NCI-H446 treated with DMSO at 0.1 percent for 48 hours (cell line): Measurements from ENCODE around the gene DRAP1.
A peak's percentile ranks its signal among the peaks of the same experiment; 100 is the strongest.
"Not testable (repeated sequence)": the region's sequence is repeated elsewhere in the genome, so short reads cannot be mapped to it uniquely, and the experiment has no call there.

Experiments used
- DNase-seq: peaks from one replicate; lab custom pipeline; 2025; lab: John Stamatoyannopoulos, UW

Gene DRAP1

DNA sequence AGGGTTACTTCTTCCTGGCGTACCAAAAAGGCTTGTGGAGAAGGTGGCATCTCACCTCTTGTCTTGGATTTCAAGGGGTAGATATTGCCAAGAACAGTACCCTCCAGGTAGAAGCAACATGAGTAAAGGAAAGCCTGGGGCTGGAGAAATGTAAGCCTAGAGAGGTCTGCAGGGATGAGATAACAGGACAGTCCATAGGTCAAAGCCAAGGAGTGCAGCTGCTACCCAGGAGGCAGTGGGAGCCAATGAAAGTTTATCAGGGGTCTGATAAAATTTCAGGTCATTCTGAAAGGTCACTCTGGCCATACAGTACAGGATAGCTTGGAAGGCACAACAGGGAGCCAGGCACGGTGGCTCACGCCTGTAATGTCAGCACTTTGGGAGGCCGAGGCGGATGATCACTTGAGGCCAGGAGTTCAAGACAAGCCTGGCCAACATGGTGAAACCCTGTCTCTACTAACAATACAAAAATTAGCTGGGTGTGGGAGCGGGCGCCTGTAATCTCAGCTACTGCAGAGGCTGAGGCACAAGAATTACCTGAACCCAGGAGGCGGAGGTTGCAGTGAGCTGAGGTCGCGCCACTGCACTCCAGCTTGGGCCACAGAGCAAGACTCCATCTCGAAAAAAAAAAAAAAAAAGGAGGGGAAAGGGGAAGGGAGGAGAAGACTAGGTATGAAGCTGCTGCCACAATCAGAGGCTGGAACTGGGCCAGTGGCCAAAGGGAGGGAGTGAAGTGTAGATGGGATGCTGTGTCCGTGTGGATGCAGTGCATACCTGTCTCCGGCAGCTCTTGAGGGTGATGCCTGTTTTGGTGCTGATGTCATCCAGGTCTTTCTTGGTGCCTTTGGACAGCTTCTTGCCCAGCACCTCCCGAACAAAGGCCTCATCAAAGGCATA is 32.2 kb upstream of the DRAP1 start:
- DNase-seq = no peak

DNA sequence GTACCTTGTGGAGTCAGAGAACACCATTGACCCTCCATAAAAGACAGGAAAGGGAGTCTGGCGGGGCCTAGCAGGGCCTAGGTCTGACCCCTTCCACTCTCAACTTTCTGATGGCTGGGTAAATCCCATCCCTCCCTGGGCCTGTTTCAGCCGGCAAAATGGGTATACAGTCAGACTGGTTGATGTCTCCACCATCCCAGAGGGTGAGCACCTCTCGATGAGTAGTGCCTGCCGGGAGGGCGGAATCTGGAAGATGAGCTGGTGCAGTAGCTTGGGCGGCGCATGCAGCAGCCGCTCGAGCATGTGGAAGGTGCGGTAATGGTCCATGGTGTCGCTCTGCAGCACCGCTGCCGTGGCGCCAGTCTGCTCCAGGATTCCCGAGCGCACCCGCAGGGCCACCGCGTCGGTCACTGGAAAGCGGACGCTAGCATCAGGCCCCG is 31.5 kb upstream of the DRAP1 start:
- DNase-seq = no peak

DNA sequence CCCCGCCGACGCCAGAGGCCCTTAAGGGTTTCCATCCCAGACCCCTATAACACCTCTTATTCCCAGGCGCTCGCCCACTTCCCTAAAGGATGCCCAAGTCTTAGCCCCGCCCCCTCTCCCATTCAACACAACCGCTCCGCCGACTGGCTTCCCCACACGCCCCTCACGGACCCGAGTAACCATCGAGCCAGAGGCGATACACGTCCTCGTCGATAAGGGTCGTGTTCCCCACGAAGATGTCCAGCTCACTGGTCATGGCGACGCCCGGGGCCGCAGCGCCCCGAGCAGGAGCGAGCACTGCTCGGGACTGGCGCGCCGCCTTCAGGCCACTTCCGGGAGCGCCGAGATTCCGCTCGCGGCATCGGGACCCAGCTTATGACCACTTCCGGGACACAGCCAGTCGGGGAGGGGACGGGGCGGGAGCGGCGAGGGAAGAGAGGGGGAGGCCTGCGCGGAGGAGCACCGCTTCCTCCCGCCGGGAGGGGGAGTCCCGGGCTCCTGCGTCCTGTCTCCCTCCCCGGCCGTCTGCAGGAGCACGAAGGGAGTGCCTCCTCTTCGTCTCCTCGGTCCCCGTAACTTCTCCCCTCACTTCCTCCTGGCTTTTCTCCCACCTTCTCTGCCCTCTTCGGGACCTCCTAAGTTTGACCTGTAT is 30.9 kb upstream of the DRAP1 start, which contains the start of gene FIBP:
FIBP (minus strand) TSS at position 309 of the 652 bp plus-strand sequence; CDS start at position 256, 53 bp downstream.
- peak; percentile 91 for DNase-seq

DNA sequence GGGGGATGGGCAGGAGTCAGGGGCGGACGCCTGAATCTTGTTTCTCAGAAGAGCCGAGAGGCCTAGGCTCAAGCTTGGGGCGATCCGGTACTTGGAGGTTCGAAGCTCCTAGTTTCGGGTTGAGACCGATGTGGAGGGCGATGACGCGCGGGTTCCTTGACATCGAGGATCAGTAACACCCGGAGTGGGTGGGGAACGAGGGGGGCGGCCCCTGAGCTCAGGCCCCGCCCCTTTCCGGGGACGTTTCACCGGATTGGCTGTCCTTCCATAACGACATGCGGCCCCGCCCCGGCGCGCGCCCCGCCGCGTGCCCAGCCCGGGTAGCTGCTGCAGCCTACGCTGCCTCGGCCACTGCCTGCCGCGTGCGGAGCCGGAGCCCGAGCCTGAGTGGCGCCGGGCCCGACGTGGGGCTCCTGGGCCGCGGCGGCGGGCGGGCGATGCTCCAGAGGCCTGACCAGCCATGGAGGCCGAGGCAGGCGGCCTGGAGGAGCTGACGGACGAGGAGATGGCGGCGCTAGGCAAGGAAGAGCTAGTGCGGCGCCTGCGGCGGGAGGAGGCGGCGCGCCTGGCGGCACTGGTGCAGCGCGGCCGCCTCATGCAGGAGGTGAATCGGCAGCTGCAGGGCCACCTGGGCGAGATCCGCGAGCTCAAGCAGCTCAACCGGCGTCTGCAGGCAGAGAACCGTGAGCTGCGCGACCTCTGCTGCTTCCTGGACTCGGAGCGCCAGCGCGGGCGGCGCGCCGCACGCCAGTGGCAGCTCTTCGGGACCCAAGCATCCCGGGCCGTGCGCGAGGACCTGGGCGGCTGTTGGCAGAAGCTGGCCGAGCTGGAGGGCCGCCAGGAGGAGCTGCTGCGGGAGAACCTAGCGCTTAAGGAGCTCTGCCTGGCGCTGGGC is 28.7 kb upstream of the DRAP1 start, which contains the start of gene CCDC85B:
CCDC85B (plus strand) TSS at position 350 of the 895 bp plus-strand sequence; CDS start at position 461, 111 bp downstream.
- peak; percentile 92 for DNase-seq

DNA sequence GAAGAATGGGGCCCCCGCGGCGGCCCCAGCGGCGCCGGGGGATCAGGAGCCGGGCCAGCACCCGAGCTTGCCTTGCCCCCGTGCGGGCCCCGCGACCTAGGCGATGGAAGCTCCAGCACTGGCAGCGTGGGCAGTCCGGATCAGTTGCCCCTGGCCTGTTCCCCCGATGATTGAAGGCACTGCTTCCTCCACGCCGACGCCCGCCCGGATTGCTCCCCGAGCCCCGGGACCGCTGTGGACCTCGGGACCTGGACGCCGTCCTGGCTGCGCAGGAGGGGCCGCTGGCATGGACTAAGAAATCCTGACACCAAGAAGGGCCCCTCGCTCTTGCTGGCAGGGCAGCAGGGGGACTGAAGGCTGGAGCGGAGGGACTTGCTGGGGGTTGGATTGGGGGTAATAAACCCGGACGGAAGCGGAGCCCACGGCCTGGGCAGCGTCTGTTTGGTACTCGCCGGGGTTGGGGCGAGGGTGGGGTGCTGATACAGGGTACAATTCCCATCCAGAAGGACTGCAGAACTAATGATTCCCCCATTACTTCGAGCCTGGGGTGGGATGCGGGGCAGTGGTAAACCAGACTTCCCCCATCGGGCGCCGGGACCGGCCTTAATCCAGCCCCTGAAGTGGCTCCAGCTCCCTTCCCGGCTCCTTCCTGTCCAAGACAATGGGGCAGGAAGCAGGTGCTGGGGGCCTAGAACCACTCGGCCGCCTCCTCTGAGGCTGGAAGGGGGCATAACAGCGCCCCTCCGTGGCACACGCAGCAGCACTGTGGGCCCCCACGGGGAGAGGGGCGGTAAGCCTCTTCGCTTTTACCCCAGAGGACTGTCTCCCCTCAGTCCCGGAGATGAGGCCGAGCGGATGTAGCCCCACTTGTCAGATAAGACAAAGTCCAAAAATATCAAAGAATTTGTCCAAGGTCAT is 27.7 kb upstream of the DRAP1 start:
- DNase-seq = no peak

DNA sequence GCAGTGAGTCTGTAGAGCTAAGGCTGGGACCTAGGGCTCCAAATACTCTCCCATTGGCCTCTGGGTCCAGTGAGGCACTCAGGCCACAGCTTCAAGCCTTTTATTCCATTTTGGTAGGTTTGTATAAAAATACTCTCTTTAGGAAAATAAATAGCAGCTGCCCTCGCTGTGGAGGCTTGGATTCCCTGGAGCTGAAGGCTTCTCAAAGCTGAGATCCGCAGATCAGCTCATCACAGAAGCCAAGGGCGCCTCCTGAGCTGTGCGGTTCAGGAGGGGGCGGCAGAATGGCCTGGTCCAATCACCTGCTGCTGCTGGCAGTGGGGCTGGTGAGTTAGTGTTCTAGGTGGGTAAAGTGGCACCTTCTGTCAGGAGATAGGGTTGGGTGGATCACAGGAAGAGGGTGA is 27.1 kb upstream of the DRAP1 start:
- not testable (repeated sequence) for DNase-seq

DNA sequence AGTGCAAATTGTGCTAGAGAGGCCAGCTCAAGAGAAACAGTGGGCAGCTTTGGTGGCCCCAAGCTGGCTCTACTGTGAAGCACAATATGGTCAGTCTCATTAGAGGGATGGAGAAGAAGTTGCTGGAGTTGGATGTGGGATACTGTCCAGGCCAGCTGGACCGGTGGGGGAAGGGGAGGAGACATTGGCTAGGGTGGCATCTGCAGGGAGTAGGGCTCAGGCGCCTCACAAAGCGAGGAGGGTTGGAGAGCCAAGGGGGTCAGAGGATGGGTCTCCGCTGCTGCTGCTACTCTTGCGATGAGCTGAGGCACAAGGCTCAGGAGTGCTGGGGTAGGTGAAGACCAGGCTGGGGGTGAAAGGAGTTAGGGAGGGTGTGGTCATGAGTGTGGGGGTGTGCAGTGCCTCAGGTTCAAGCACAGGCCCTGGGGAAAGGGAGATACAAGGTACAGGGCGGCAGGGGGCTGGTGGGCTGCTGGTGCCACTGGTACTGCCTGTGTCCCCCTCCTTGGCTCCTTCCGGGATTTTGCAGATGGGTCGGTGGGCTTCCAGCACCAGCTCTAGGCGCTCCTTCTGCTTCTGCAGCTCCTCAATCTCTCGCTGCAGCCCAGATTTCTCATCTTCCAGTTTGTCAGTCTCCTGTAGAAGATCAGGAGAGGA is 26.4 kb upstream of the DRAP1 start:
- no peak for DNase-seq

DNA sequence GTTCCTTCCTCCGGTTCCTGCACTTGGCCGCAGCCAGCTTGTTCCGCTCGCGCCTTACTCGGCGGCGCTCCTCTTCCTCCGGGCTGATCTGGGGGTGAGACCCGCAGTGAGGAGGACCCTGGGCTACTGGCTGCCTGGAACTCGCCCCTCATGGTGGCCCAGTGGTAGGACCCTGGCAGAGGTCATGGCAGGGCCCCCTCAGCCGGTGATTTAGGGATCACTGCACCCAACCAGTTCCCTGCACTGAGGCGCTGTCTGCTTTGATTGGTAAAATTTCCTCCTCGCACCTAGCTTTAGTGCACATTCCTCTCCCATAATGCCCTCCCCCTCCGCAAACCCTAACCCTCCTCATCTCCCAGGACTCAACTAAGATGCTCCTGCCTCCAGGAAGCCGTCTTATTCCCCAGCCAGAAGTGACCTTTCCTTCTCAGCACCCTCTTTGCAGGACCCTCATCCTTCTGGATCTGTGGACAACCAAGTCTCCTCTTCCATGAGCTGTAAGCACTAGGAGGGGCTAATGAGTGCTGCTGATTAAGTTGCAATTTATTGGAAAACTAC is 25.1 kb upstream of the DRAP1 start:
- DNase-seq = no peak

DNA sequence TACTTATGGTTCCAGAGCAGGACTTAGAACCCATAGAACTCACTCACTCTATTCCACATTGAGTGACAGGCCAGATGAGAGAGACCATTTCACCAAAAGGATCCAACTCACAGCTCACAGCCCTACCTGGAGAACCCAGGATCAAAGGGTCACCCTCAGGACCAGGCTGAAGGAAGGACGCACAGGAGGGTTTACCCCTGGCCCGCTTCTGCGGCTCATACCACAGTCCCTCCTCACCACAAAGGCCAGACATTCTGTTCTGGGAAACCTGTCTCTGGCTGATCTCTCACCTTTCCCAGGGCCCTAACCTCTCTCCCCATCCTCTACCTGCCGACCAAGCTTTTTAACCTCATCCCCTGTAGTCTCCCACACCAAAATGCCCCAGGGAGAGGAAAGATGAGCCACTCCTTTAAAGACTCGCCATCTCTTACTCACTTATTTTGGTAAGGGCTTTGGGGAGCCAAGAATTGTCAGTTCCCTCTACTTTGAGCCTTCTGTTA is 23.7 kb upstream of the DRAP1 start:
- DNase-seq = no peak

DNA sequence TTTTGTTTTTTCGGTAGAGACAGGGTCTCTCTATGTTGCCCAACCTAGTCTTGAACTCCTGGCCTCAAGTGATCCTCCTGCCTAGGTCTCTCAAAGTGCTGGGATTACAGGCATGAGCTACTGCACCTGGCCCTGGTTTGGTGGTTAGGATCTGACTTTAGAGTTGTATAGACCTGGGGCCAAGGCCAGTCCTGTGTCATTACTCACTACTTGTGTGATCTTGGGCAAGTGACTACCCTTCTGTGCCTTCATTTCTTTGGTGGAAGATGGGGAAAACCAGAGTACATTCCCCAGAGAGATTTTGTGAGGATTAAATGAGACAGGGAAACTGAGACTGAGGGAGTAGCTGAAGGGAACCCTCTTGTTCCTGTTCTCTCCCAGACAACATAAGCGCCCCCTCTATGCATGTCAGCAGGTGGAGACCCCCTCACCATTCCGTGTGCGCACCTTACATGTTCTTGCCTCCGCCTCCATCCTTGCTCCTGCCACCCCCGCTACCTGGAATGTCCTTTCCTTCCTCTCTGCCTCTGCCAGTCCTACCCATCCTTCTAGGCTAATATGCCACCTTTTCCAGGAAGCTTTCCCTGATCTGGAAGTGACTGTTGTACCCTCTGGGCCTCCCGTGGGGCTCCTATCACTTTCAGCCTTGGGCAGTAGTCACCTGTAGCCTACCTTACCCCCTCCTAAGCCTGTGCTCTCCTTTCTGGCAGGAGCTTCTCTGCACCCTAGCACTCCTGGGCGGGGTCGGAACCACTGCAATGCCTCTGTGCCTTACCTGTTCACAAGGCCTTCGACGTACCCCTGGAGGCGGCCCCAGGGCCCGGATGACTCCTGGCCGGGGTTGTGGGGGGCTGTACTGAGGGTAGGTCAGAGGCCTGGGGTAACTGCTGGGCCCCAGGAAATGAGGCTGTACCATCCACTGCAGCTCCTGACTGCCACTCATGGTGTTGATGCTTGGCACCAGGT is 22.9 kb upstream of the DRAP1 start:
- no peak for DNase-seq

DNA sequence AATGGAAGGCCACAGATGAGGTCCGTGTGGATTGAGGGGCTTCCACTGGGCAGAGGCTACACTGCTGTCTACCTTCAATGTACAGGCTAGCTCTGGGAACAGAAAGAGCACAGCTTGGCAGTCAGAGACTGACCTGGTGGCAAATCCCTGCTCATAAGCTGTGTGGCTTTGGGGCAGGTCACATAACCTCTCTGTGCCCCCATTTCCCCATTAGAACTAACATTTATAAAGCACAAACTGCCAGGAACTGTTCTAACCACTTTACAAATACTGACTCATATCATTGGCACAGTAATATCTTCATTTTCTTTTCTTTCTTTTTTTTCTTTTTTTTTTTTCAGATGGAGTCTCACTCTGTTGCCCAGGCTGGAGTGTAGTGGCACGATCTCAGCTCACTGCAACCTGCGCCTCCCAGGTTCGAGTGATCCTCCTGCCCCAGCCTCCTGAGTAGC is 22.2 kb upstream of the DRAP1 start:
- no peak for DNase-seq

DNA sequence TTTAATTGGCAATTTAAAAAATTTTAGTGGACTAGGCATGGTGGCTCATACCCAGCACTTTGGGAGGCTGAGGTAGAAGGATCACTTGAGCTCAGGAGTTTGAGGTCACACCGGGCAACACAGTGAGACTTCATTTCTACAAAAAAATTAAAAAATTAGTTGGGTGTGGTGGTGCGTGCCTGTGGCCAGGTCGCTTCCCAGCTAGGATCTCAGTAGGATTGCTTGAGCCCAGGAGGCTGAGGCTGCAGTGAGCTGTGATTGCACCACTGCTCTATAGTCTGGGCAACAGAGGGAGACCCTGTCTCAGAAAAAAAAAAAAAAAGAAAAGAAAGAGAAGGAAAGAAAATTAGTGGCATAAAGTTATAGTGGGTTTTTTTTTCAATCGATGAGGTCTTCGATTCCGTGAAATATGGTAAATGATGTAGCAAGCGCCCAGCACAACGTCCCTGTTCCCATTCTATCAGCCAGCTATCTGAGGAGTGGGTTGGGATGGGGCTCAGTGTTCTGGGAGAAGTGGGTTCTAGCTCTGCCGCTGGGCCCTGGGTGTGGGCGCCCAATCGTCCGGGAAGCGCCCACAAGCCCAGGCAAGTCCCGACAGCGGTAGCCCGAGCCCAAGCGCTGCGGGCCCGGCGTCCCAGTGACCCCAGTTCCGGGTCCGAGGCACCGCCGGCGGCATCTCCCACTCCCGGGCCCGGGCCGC is 20.4 kb upstream of the DRAP1 start:
- no peak for DNase-seq

DNA sequence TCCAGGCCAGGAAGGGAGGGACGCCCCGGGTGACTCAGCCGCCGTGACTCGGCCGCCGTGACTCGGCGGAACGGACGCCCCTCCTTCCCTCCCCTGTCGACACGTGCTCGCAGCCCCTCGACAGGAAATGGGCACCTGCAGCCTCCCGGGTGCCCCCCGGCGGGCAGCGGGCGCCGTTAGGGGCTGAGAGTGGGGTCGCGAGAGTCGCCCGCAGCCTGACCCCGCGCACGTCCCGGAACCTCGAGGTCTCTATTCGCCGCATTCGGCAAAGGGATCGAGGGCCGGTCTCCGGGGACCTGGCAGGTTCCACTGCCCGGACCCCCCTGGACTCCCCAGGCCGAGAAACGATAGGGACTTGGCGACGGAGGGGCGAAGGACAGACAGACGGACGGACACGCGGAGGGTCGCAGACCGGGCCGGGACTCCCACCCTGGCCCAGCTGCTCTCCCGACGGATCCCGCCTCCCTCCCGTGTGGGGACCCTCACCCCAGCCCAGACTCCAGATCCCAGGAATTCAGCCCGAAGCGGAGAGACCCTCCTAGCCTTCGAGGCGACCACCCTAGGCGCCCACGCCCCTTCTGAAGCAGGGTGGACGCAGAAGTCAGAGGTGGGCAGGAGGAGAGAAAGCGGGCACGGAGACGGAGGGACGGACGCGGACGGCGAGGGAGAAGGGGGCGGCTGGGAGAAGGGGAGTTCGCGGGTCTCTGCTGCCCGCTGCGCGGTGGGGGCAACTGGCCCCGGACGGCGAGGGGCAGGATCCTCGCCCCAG is 19.7 kb upstream of the DRAP1 start:
- DNase-seq = no peak

DNA sequence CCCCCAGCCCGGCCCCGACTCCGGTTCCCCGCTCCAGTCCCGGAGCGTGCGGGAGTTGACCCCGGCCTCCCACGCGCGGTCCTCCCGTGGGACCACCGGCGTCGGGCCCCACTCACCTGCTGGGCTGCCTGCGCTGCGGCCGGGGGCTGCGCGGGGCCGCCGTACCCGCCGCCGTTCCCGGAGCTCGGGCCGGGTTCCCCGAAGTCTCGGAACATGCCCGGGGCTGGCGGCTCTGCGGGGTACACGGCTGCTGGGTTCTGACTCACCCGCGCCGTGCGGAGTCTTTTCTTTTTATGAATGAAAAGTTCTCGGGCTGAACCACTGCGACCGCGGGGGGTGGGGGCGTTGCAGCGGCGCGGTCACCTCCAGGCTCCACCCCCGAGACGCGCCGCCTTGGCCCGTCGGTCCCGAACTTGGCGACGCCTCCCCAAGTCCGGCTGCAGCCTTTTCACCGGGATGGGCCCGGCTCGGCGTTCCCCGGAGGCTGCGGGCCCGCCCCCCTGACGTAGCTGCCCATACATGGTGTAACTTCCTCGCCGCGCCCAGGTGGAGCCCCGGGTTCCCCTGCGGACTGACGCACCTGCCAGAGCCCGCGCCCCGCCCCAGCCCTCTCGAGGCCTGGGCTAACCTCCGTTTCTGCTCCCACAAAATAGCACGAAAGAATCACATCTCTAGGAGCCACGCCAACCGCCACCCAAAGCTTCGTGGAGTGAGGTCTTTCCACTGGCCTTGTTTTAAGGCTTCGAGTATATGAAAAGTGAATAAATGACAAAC is 18.9 kb upstream of the DRAP1 start, which contains the start of gene FOSL1:
FOSL1 (minus strand) TSS at position 264 of the 774 bp plus-strand sequence; CDS start at position 215, 49 bp downstream.
- no peak for DNase-seq

DNA sequence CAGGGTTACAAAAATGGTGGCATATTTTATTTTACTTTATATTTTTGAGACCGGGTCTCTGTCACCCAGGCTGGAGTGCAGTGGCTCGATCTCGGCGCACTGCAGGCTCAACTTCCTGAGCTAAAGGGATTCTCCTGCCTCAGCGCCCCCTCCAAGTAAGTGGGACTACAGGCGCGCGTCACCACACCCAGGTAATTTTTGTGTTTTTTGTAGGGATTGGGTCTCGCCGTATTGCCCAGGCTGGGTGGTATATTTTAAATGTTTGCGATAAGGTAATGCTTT is 18.4 kb upstream of the DRAP1 start:
- DNase-seq = no peak

DNA sequence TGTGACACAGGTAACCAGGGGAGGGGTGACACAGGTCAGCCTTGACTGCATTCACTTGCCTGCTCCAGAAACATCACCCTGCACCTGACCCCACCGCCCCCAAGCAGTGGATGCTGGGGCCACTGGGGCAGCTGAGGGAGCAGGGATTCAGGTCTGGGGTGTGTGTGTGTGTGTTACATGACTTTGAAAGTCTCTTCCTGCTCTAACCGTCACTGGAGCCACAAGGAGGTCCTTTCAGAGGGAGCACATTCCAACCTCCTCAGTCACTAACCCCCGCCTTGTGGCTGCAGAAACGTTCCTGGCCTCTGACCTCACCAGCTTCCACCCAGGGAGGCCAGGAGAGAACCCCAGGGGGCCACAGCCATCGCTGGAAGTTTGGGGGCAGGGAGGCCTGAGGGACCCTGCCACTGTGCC is 16.2 kb upstream of the DRAP1 start:
- DNase-seq = no peak

DNA sequence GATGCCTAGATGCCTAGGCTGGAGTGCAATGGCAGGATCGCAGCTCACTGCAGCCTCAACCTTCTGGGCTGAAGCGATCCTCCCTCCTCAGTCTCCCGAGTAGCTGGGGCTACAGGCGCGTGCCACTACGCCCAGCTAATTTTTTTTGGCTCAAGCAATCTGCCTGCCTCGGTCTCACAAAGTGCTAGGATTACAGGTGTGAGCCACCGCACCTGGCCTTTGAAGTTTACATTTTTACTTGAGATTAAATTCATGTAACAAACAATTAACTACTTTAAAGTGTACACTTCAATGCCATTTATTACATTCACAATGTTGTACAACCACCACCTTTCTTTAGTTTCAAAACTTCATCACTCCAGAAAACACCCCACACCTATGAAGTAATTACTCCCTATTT is 15.5 kb upstream of the DRAP1 start:
- no peak for DNase-seq
